HS-27A (cell line): ENCODE results near the gene EML3.
"Not testable (repeated sequence)": the region's sequence is repeated elsewhere in the genome, so short reads cannot be mapped to it uniquely, and the experiment has no call there.

Experiments
- DNase-seq: peaks from one replicate; pipeline ENCODE4 v3.0.0-alpha.2; 2012; ENCODE audit warnings: low read depth, missing footprints

EML3 gene

DNA sequence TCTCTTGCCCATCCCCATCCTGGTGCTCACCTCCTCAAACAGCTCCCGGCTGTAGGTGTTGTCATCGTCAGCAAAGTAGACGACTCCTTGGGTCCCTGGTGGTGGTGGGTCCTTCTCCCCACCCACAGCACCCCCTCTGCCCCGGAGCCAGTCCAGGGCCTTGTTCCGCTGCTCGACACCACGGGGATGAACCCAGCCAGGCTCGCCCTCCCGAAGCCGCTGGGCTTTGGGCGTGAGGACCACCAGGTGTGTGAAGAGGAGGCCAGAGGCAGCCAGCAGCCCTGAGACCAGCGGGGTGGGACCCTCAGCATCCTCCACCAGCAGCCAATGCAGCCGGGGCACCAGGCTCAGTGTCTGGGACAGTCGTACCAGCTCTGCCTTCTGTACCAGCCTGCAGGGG is 4.4 kb upstream of the EML3 start:
- DNase-seq, result not testable (repeated sequence)

GRCh38 chr11:62615521-62615920 is 2.9 kb upstream of the EML3 start:
- no peak for DNase-seq

DNA sequence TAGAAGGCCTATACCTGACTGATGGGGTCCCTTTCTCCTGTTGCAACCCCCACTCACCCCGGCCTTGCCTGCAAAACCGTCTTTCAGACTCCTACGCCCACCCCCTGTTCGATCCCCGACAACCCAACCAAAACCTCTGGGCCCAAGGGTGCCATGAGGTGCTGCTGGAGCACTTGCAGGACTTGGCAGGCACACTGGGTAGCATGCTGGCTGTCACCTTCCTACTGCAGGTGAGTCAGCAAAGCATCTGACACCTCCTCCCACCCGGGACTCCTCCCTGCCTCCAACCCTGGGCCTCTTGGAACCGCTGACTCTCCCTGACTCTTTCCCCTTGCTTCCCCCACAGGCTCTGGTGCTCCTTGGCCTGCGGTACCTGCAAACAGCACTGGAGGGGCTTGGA is 1.7 kb upstream of the EML3 start:
- no peak for DNase-seq

DNA sequence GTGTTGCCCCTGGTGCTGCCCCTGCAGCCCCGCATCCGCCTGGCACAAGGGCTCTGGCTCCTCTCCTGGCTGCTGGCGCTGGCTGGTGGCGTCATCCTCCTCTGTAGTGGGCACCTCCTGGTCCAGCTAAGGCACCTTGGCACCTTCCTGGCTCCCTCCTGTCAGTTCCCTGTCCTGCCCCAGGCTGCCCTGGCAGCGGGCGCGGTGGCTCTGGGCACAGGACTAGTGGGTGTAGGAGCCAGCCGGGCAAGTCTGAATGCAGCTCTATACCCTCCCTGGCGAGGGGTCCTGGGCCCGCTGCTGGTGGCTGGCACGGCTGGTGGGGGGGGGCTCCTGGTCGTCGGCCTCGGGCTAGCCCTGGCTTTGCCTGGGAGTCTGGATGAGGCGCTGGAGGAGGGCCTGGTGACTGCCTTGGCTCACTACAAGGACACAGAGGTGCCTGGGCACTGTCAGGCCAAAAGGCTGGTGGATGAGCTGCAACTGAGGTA is 760 bp upstream of the EML3 start:
- no peak for DNase-seq

- DNase-seq, result no peak
Observed at GRCh38 chr11:62611705-62612365, 740 bp downstream of the EML3 start.

DNA sequence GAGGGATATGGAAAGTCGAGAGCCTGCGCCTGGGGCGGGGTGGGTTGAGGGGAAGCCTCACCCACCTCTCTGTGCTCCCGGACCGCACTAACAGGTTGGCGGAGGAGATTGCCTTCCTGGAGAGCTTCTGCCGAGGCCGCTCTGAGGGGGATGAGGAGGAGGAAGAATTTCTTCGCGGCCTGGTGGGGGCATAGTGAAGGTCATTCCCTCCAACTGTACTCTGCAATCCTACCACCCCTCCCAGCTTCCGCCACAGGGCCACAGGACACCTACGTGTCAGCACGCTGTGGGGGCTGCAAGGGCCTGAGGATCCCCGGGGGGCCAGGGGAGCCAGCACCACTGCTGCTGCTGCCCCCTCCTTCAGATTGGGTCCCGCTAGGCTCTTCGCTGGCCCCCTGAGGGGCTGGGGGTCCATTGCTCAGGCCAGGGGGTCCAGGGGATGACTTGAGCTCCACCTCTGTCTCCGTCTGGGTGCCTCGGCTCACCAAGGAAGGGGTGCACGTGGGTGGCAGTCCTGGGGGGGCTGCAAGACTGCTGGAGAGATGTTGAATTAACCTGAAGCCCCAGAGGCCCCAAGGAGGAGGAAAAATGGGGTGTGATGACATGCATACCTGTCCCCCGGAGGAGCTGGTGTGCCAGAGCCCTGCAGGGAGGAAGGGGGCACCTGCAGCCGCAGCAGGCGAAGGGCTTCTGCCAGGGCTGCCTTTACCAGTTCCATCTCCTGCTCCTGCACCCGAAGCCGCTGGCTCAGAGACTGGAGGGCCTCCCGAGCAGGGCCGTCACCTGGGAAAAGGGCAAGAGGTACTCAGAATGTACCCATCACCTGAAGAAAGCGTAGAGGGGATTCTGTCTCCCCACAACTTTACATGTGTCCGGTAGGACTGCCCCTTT is 1.5 kb downstream of the EML3 start:
- no peak for DNase-seq

GRCh38 chr11:62610403-62610802 is 2.2 kb downstream of the EML3 start:
- DNase-seq, result no peak

DNA sequence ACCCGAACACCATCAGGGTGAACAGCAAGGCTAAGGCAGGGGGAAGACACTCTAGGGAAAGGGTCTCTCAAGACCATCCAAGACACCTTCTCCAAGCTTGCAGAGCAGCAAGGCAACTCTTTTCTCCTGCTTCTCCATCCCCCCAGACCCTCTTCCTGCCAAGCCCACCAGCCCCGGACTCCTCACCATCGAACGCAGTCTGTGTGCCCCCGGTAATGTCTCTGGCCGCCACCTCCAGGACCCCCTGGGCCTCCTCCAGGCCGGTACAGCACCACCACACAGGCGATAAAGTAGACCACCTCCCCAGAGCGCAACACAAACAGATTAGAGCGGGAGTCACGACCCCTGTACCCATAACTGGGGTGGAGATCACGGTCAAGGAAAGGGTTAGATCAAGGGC is 3.8 kb downstream of the EML3 start:
- no peak for DNase-seq

GRCh38 chr11:62607714-62608113 is 4.9 kb downstream of the EML3 start:
- no peak for DNase-seq

- DNase-seq, result no peak
Observed at GRCh38 chr11:62605902-62606301, 6.7 kb downstream of the EML3 start.

DNA sequence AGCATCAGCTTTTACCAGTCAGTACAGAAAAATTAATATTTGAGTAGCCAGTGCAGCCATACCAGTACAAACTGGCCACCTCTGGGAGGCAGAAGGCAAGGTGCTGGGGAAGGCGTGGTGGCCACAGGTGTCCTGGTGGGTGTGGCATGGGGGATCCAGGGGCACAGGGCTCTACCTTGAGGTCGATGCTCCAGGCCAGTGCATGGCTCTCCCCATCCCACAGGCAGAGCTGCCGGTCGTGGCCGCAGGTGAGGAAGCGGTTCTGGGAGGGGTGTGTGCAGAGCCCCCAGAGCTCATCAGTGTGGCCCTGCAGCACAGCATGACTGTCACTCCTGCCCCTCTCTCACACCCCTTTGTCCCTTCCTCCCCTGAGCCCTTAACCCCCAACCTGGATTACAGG is 7.1 kb downstream of the EML3 start:
- DNase-seq, result no peak

DNA sequence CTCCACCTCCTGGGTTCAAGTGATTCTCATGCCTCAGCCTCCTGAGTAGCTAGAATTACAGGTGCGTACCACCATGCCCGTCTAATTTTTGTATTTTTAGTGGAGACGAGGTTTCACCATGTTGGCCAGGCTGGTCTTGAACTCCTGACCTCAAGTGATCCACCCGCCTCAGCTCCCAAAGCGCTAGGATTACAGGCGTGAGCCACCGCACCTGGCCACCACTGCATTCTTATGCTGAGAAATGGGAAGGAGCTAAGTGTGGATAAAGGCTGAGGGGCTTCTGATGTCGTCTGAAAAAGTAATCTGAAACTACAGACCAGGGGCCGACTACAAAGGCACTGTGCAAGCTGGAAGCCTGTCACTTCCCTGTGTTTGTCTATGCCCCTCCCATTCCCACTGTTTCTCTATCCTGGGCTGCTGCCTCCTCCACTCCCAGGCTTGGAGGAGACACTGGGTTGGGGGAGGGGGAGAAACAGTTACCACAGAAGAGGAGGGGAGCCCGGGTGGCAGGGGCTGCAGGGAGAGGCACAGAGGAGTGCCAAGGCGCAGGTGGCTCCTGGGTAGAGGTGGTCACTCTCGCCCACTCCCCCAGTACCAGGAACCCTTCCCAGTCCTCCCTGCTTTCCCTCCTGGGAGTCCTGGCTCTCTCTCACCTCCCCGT is 8.0 kb downstream of the EML3 start:
- DNase-seq, result no peak

- no peak for DNase-seq
Observed at GRCh38 chr11:62603776-62604299, 8.7 kb downstream of the EML3 start.

DNA sequence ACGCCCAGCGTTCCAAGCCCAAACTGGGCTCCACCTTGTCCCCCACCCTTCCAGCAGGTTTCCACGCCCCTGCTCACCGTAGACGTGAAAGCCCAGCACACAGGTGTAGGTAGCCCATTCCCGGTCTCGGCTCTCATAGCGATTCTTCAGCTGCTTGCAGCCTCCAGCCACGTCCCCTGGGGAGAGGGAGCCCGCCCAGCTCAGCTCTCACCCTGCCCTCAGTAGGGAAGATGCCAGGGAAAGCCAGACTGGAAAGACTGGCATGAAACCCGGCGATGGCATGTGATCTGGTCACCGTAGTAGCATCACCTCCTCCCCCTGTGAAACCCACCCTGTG is 9.5 kb downstream of the EML3 start:
- no peak for DNase-seq

- no peak for DNase-seq
Observed at GRCh38 chr11:62602141-62603071, 10.2 kb downstream of the EML3 start.

DNA sequence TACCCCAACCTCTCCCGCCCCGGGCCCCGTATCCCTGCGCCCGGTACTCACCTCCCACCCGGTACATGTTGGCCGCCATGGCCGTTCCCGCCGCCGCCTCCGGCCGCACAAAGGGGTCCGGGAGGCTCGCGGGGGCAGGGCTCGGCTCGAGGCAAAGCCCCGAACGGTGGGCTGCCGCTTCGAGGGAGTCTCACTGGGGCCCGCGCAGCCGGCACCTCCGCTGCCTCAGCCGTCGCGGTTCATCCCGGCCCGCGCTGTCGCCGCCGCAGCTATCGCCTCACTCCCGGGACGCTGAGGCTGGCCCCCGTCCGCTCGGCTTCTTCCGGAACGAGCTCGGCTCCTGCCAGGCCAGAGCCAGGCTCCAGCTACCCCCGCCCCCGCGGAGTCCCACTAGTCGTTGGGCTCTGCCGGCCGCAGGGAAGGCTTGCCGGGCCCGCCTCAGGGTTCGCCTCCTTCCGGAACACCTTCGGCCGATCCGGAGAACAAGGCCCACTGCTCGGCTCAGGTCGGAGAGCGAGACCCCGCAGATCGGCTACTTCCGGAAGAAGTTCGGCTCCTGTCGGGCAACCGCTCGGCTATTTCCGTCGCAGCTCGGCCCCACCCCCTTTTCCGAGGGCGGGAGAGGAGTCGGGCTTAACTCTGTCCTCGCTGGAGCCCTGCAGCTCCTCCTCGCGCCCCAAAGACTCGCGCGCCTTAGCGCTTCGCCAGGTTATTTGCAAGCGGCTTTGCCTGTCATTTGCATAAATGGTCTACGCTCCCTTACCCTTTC is 11.0 kb downstream of the EML3 start, which contains the start of gene MTA2:
TSS of gene MTA2 (minus strand) at position 494 of the 769 bp plus-strand sequence. CDS start at position 79, 415 bp downstream.
- peak; percentile 96 for DNase-seq

DNA sequence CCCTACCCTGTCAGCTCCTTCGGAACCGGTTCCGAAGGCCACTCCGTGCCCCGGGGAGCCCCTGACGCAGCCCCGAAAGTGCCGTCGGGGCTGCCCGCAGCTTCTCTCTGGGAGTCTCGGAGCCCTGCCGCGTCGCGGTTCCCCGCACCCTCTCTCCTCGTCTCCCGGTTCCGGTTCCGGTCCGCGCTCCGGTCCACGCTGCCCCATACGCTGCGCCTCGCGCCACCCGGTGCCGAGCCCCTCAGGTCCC is 11.5 kb downstream of the EML3 start:
- DNase-seq, result no peak

DNA sequence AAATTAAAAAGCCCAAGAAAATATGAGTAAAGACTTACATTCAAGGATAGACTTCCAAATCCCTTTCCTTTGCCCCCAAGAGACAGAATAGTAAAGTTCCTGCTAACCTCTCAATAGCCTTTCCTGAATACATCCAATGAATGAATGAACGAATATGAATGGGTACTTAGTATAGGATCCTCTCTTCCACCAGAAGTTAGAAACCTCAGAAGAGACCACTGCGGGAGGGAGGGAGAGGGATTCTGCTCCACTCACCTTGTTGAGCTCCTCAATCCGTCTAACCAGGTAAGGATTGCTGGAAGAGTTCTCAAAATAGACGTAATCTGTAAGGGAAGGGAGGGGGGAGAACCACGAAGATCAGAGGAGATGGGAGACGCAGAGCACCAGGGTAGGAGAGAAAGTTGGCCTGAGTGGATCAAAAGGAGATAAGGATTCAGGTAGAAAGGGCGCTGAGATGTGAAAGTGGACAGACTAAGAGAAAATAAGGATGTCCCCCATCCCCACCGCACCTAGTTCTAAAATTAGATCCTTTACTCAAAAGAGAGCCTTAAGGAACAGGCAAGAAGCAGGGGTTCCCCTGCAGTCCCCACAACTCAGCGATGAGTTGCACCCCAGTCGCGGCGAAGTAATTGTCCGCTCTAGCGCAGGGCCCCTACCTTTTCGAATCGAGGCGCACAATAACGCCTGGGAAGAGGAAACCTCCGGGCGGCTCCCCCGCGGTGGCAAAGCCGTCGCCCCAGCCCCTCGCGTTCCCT is 12.0 kb downstream of the EML3 start:
- DNase-seq, result no peak

- DNase-seq, result no peak
Observed at GRCh38 chr11:62599901-62600300, 12.7 kb downstream of the EML3 start.

GRCh38 chr11:62599069-62599696 is 13.4 kb downstream of the EML3 start:
- DNase-seq, result no peak
